DMS53 (cell line): ENCODE data around the gene MERTK.
"Not testable (repeated sequence)": the region's sequence is repeated elsewhere in the genome, so short reads cannot be mapped to it uniquely, and the experiment has no call there.

Experiments used
- DNase-seq: peaks from one replicate; lab custom pipeline; 2025; lab: John Stamatoyannopoulos, UW

Gene MERTK

GRCh38 chr2:111897924-111898702 lies at the start of gene MERTK:
MERTK (plus strand) TSS chr2:111898607; CDS start chr2:111898736, 129 bp downstream.
- peak; percentile 95 for DNase-seq

GRCh38 chr2:111850646-111851045 lies 47.8 kb upstream of the MERTK start:
- peak; percentile 54 for DNase-seq

- not testable (repeated sequence) for DNase-seq
These were observed 45.9 kb upstream of the MERTK start for GRCh38 chr2:111852544-111852943.

GRCh38 chr2:111860005-111860404 lies 38.4 kb upstream of the MERTK start:
- DNase-seq: not testable (repeated sequence)

GRCh38 chr2:111865124-111865523 lies 33.3 kb upstream of the MERTK start:
- DNase-seq: not testable (repeated sequence)

GRCh38 chr2:111872806-111873205 lies 25.6 kb upstream of the MERTK start:
- DNase-seq: not testable (repeated sequence)

GRCh38 chr2:111883661-111884591 lies 14.5 kb upstream of the MERTK start, which contains the start of gene ANAPC1:
ANAPC1 (minus strand) TSS chr2:111884193; CDS start chr2:111880825, 3,368 bp downstream.
- peak; percentile 96 for DNase-seq

GRCh38 chr2:111884592-111884964 lies 13.8 kb upstream of the MERTK start:
- no peak for DNase-seq

GRCh38 chr2:111896024-111896423 lies 2.4 kb upstream of the MERTK start:
- DNase-seq: no peak

- DNase-seq: no peak
These were observed 1.8 kb upstream of the MERTK start for GRCh38 chr2:111896576-111896975.

- DNase-seq: no peak
These were observed 830 bp upstream of the MERTK start for GRCh38 chr2:111897630-111897923.

- peak; percentile 80 for DNase-seq
These were observed 502 bp downstream of the MERTK start for GRCh38 chr2:111898703-111899514.

- DNase-seq: peak; percentile 69
These were observed 2.5 kb downstream of the MERTK start for GRCh38 chr2:111900859-111901258.

GRCh38 chr2:111903516-111903915 lies 5.1 kb downstream of the MERTK start:
- DNase-seq: no peak

- DNase-seq: no peak
These were observed 5.6 kb downstream of the MERTK start for GRCh38 chr2:111903930-111904439.

- no peak for DNase-seq
These were observed 6.5 kb downstream of the MERTK start for GRCh38 chr2:111904726-111905474.

- DNase-seq: not testable (repeated sequence)
These were observed 7.1 kb downstream of the MERTK start for GRCh38 chr2:111905475-111905869.

- DNase-seq: no peak
These were observed 7.8 kb downstream of the MERTK start for GRCh38 chr2:111905990-111906735.

GRCh38 chr2:111908578-111908977 lies 10.2 kb downstream of the MERTK start:
- DNase-seq: no peak

- no peak for DNase-seq
These were observed 10.7 kb downstream of the MERTK start for GRCh38 chr2:111909079-111909478.
